B cell (primary cell): ENCODE measurements around the gene MED27. TPM values are rescaled to one million over a fixed set of nuclear protein-coding genes. Genes with fewer than 3 reads are reported as not detected.

Experiments
- ATAC-seq: fragments of 200-7000 bp; cut with Tn5 transposase; one replicate; pipeline ENCODE4 v1.10.0; 2021; ENCODE audit warnings: low read depth, mild to moderate bottlenecking, moderate number of reproducible peaks, moderate library complexity
- CTCF ChIA-PET: fragments of 350-600 bp; sonication (Branson Sonifier 250); formaldehyde crosslinking; loops from one replicate; lab custom pipeline; 2021; ENCODE audit warnings: antibody characterized with exemption, inconsistent platforms; lab: Charles Lee
- POLR2A ChIA-PET: fragments of 350-600 bp; sonication (Branson Sonifier 250); formaldehyde crosslinking; loops from one replicate; lab custom pipeline; 2021; ENCODE audit warnings: antibody characterized with exemption; lab: Charles Lee
- DNase-seq: peaks from one replicate; pipeline ENCODE4 v3.0.0; 2013
- H2AFZ ChIP-seq: 2 replicates; pipeline ENCODE4 v1.6.1; 2012; ENCODE audit warnings: mild to moderate bottlenecking, low read depth, low read length; ENCODE audit not compliant: insufficient read depth, poor library complexity, severe bottlenecking
- H3K27ac ChIP-seq, 2 donors: 1 replicate in 1 of 2; 2 replicates in 1 of 2; pipeline ENCODE4 v1.5.1; 2012 to 2013; ENCODE audit warnings: low read length in 2 of 2, mild to moderate bottlenecking in 2 of 2, moderate library complexity in 1 of 2
- H3K27me3 ChIP-seq, 4 experiments: fragments of 200-600 bp in 1 of 4; sonication (generic) in 1 of 4; replicated peaks in 1 of 4; 1 replicate in 2 of 4; 2 replicates in 2 of 4; pipeline versions ENCODE4 v1.6.1 to v1.7.0; 2013 to 2016; ENCODE audit warnings: low read length in 3 of 4, mild to moderate bottlenecking in 2 of 4, mixed read lengths in 1 of 4, moderate library complexity in 1 of 4; ENCODE audit not compliant: insufficient read depth in 4 of 4, control insufficient read depth in 3 of 4; ENCODE audit errors: control extremely low read depth in 1 of 4
- H3K36me3 ChIP-seq, 2 experiments: replicated peaks in 1 of 2; 1 replicate in 1 of 2; 2 replicates in 1 of 2; pipeline versions ENCODE4 v1.6.1 to v1.7.1; 2013; ENCODE audit warnings: low read length in 1 of 2; ENCODE audit not compliant: insufficient read depth in 2 of 2, control insufficient read depth in 1 of 2; ENCODE audit errors: control extremely low read depth in 1 of 2, extremely low read depth in 1 of 2
- H3K4me1 ChIP-seq, 2 donors: fragments of 200-600 bp in 1 of 2; sonication (generic) in 1 of 2; 1 replicate in 1 of 2; 2 replicates in 1 of 2; pipeline versions ENCODE4 v1.5.1 to v1.6.1; 2013 to 2017; ENCODE audit warnings: low read length in 2 of 2; ENCODE audit not compliant: control insufficient read depth in 2 of 2, insufficient read depth in 2 of 2
- H3K4me2 ChIP-seq: replicated peaks from 2 replicates; pipeline ENCODE3; 2012; ENCODE audit warnings: mild to moderate bottlenecking, low read depth, low read length; ENCODE audit not compliant: poor library complexity, severe bottlenecking
- H3K4me3 ChIP-seq, 5 experiments: fragments of 200-600 bp in 1 of 5; sonication (generic) in 1 of 5; 1 replicate in 3 of 5; 2 replicates in 2 of 5; pipeline versions ENCODE4 v1.5.1 to v1.7.0; 2011 to 2016; ENCODE audit warnings: low read length in 4 of 5, mild to moderate bottlenecking in 4 of 5, low read depth in 2 of 5, control low read depth in 1 of 5, moderate library complexity in 1 of 5; ENCODE audit not compliant: insufficient read depth in 1 of 5; ENCODE audit errors: control extremely low read depth in 1 of 5, extremely low read depth in 1 of 5
- H3K79me2 ChIP-seq: fragments of 200-600 bp; sonication (generic); one replicate; pipeline ENCODE4 v1.6.0; 2016; ENCODE audit warnings: low read length; ENCODE audit not compliant: control insufficient read depth, insufficient read depth
- H3K9ac ChIP-seq: fragments of 200-600 bp; sonication (generic); 2 replicates; pipeline ENCODE4 v1.6.1; 2017; ENCODE audit warnings: mild to moderate bottlenecking, low read length, moderate library complexity
- H3K9me3 ChIP-seq, 3 donors: one replicate each; pipeline versions ENCODE4 v1.6.1 to v1.7.1; 2013; ENCODE audit warnings: low read length in 2 of 3; ENCODE audit not compliant: control insufficient read depth in 2 of 3, insufficient read depth in 1 of 3; ENCODE audit errors: control extremely low read depth in 1 of 3
- H4K20me1 ChIP-seq: 2 replicates; pipeline ENCODE4 v1.6.0; 2012; ENCODE audit warnings: mild to moderate bottlenecking, low read length; ENCODE audit not compliant: insufficient read depth, control insufficient read depth, poor library complexity, severe bottlenecking
- H3K27ac Mint-ChIP-seq: one replicate; pipeline ENCODE4 v1.8.0; 2021; ENCODE audit warnings: mixed read lengths
- H3K27me3 Mint-ChIP-seq: one replicate; pipeline ENCODE4 v1.8.0; 2021; ENCODE audit warnings: mixed read lengths
- H3K4me1 Mint-ChIP-seq: one replicate; pipeline ENCODE4 v1.8.0; 2021; ENCODE audit warnings: mixed read lengths
- H3K4me3 Mint-ChIP-seq: one replicate; pipeline ENCODE4 v1.8.0; 2021; ENCODE audit warnings: mixed read lengths
- H3K9me3 Mint-ChIP-seq: one replicate; pipeline ENCODE4 v1.8.0; 2022; ENCODE audit warnings: mixed read lengths; ENCODE audit not compliant: insufficient read depth
- CTCF ChIP-seq: fragments of 200-600 bp; IDR thresholded peaks from one replicate; pipeline ENCODE4 v1.8.0; 2022; ENCODE audit warnings: antibody characterized with exemption, mild to moderate bottlenecking
- EZH2 ChIP-seq: IDR thresholded peaks from 2 replicates; pipeline ENCODE4 v1.6.1; 2012; ENCODE audit warnings: borderline replicate concordance, low read depth, mild to moderate bottlenecking, moderate library complexity, low read length; ENCODE audit not compliant: insufficient read depth, poor library complexity, severe bottlenecking
- WGBS: methylation state at CpG from one replicate; pipeline ENCODE4 v1.1.5; 2013; ENCODE audit warnings: missing lambda C conversion rate; ENCODE audit not compliant: insufficient coverage; 5-methylcytosine and 5-hydroxymethylcytosine counted together
- intact Hi-C: fragments of 100-400 bp; cut with micrococcal nuclease; formaldehyde crosslinking; loops from one replicate; pipeline ENCODE4 v1.10.0; 2022
- polyA plus RNA-seq: library from polyadenylated mRNA; depleted of rRNA; stranded (reverse); fragments of >200 nt; gene quantifications from 2 replicates; pipeline ENCODE4 v1.2.3, GENCODE V29; 2012
- total RNA-seq, 2 donors: library from RNA; stranded (reverse); fragments of 120-200 nt in 1 of 2; gene quantifications; 1 replicate in 1 of 2; 2 replicates in 1 of 2; pipeline versions ENCODE4 v1.2.3 to v1.2.4, GENCODE V29; 2013 to 2022

The MED27 gene
- total and polyA plus RNA-seq, 2 donors (not counting 1 experiment from before 2014, with no cell fraction given): 17.4 to 17.7 TPM

- Mint-ChIP-seq H3K4me3 (no peak overlapping the region), H3K27ac (no peak overlapping the region), H3K27me3 (peaks cover 25% of the 10 kb centered on the region), H3K4me1 (no peaks in the 10 kb centered on the region), H3K9me3 (no peaks in the 10 kb centered on the region)
- no peak overlapping the region for H3K4me2 ChIP-seq
- no peaks in the 10 kb centered on the region for H3K36me3 ChIP-seq
- H3K4me1 ChIP-seq: no peaks in the 10 kb centered on the region
- H3K4me3 ChIP-seq: no peak overlapping the region
- TF ChIP-seq CTCF (no peak), EZH2 (no peak)
- H2AFZ ChIP-seq: no peak overlapping the region
- no peak overlapping the region for H3K9ac ChIP-seq
- CTCF ChIA-PET: no interaction called here
- no peaks in the 10 kb centered on the region for H3K9me3 ChIP-seq
- no peak overlapping the region for H3K27ac ChIP-seq
- H3K27me3 ChIP-seq: peaks cover 0 to 9% (median 0%) of the 10 kb centered on the region in 4 experiments
- ATAC-seq: no peak
- WGBS: 90% methylated on average over 3 of the region's 4 CpGs
- intact Hi-C loops: no loop called here
- POLR2A ChIA-PET: no interaction called here
- no peak for DNase-seq
- no peaks in the 10 kb centered on the region for H3K79me2 ChIP-seq
- no peaks in the 10 kb centered on the region for H4K20me1 ChIP-seq
These were observed 262.6 kb downstream of the MED27 start for GRCh38 chr9:131817073-131817472.

- H3K4me3 Mint-ChIP-seq: no peak overlapping the region
- no peaks in the 10 kb centered on the region for H4K20me1 ChIP-seq
- no peak for ATAC-seq
- no peaks in the 10 kb centered on the region for H3K4me1 ChIP-seq
- no peaks in the 10 kb centered on the region for H3K79me2 ChIP-seq
- H3K27ac ChIP-seq: no peak overlapping the region
- intact Hi-C loops: no loop called here
- ChIA-PET CTCF (no interaction called here), POLR2A (no interaction called here)
- no peak overlapping the region for H3K4me2 ChIP-seq
- no peak overlapping the region for H2AFZ ChIP-seq
- H3K9me3 Mint-ChIP-seq: no peaks in the 10 kb centered on the region
- H3K9me3 ChIP-seq: no peaks in the 10 kb centered on the region
- H3K9ac ChIP-seq: no peak overlapping the region
- no peak overlapping the region for H3K4me3 ChIP-seq
- peaks cover 0 to 13% (median 0%) of the 10 kb centered on the region in 4 experiments for H3K27me3 ChIP-seq
- no peak for DNase-seq
- 64% methylated on average over 12 of the region's 19 CpGs for whole genome bisulfite sequencing
- H3K27me3 Mint-ChIP-seq: peaks cover 32% of the 10 kb centered on the region
- H3K36me3 ChIP-seq: no peaks in the 10 kb centered on the region
- H3K4me1 Mint-ChIP-seq: no peaks in the 10 kb centered on the region
- no peak for TF ChIP-seq EZH2
- TF ChIP-seq CTCF: no peak
- H3K27ac Mint-ChIP-seq: no peak overlapping the region
These were observed 263.4 kb downstream of the MED27 start for GRCh38 chr9:131815970-131816873.
